HCT116 (cell line): ENCODE data around the gene RAB5IF. TPM values are rescaled to one million over a fixed set of nuclear protein-coding genes. Genes with fewer than 3 reads are reported as not detected.

Experiments used
- ATAC-seq: fragments of 200-7000 bp; cut with Tn5 transposase; 2 replicates; pipeline ENCODE4 v1.9.1; 2020; ENCODE audit warnings: mild to moderate bottlenecking, moderate library complexity
- BruUV-seq: library from RNA; stranded (reverse); fragments of 400-500 nt; replicated peaks from 2 replicates; lab custom pipeline; 2021; lab: Mats Ljungman, UMichigan
- CTCF ChIA-PET: fragments of 300-600 bp; sonication (Branson Sonifier 250); formaldehyde crosslinking; loops from one replicate; lab custom pipeline; 2021; ENCODE audit warnings: antibody characterized with exemption; lab: Charles Lee
- POLR2A ChIA-PET: fragments of 300-600, 350-600 bp; sonication (Branson Sonifier 250); formaldehyde crosslinking; loops from one replicate; lab custom pipeline; 2021; ENCODE audit warnings: antibody characterized with exemption; lab: Charles Lee
- RAD21 ChIA-PET, 2 experiments: fragments of 300-600 bp; sonication (Branson Sonifier 250); formaldehyde crosslinking; loops; one replicate each; lab custom pipeline; 2023; ENCODE audit warnings: low total read pairs in 2 of 2; ENCODE audit not compliant: uncharacterized antibody in 2 of 2, unreplicated experiment in 2 of 2, low non-redundant PET in 1 of 2; lab: Charles Lee
- DNase-seq: peaks from one replicate; pipeline ENCODE4 v3.0.0-alpha.2; 2010; ENCODE audit warnings: low read depth, low spot score
- H2AFZ ChIP-seq: fragments of 200-600 bp; shearing (Covaris generic), sonication (generic); 2 replicates; pipeline ENCODE4 v1.6.1; 2017; ENCODE audit warnings: low read depth, mixed run types, mixed read lengths, antibody characterized with exemption, low read length; ENCODE audit not compliant: poor library complexity, severe bottlenecking
- H3K27ac ChIP-seq: 2 replicates; pipeline ENCODE4 v1.5.1; 2012; ENCODE audit warnings: low read depth, low read length
- H3K27me3 ChIP-seq: fragments of 200-600 bp; sonication (generic); 2 replicates; pipeline ENCODE4 v1.6.1; 2016; ENCODE audit warnings: mixed run types, low read length, mixed read lengths; ENCODE audit not compliant: insufficient read depth
- H3K36me3 ChIP-seq, 2 experiments: fragments of 200-500 bp in 1 of 2; fragments of 200-600 bp in 1 of 2; sonication (Bioruptor generic) in 1 of 2; sonication (generic) in 1 of 2; 2 replicates each; pipeline versions ENCODE4 v1.5.1 to v1.6.1; 2014 to 2016; ENCODE audit warnings: low read length in 2 of 2, inconsistent platforms in 1 of 2, mixed read lengths in 1 of 2, mixed run types in 1 of 2; ENCODE audit not compliant: insufficient read depth in 2 of 2, control insufficient read depth in 1 of 2
- H3K4me1 ChIP-seq, 2 experiments: fragments of 200-600 bp in 1 of 2; sonication (generic) in 1 of 2; 2 replicates each; pipeline versions ENCODE4 v1.5.1 to v1.6.1; 2012 to 2017; ENCODE audit warnings: low read length in 2 of 2, inconsistent platforms in 1 of 2, mild to moderate bottlenecking in 1 of 2, mixed read lengths in 1 of 2, mixed run types in 1 of 2, moderate library complexity in 1 of 2; ENCODE audit not compliant: insufficient read depth in 2 of 2, control insufficient read depth in 1 of 2
- H3K4me2 ChIP-seq: fragments of 200-600 bp; sonication (generic); 2 replicates; pipeline ENCODE4 v1.6.1; 2017; ENCODE audit warnings: mixed run types, low read length, mixed read lengths
- H3K4me3 ChIP-seq, 2 experiments: fragments of 200-600 bp in 1 of 2; sonication (generic) in 1 of 2; replicated peaks in 1 of 2; 2 replicates each; pipeline ENCODE4 v1.5.1; 2011 to 2016; ENCODE audit warnings: low read length in 2 of 2, control low read depth in 1 of 2, low read depth in 1 of 2, mild to moderate bottlenecking in 1 of 2, mixed read lengths in 1 of 2, mixed run types in 1 of 2
- H3K79me2 ChIP-seq: fragments of 200-600 bp; sonication (generic); 2 replicates; pipeline ENCODE4 v1.6.1; 2017; ENCODE audit warnings: mild to moderate bottlenecking, mixed run types, low read length, moderate library complexity, mixed read lengths; ENCODE audit not compliant: insufficient read depth
- H3K9ac ChIP-seq: fragments of 200-600 bp; sonication (generic); 2 replicates; pipeline ENCODE4 v1.6.1; 2016; ENCODE audit warnings: low read length, mixed read lengths
- H3K9me2 ChIP-seq: fragments of 200-600 bp; sonication (generic), shearing (Covaris generic); 2 replicates; pipeline ENCODE4 v1.6.1; 2017; ENCODE audit warnings: mixed run types, mild to moderate bottlenecking, moderate library complexity; ENCODE audit not compliant: insufficient read depth
- H3K9me3 ChIP-seq, 2 experiments: fragments of 200-500 bp in 1 of 2; fragments of 200-600 bp in 1 of 2; sonication (Bioruptor generic) in 1 of 2; sonication (generic) in 1 of 2; 2 replicates each; pipeline ENCODE4 v1.6.1; 2014 to 2017; ENCODE audit warnings: low read length in 2 of 2, mixed read lengths in 2 of 2, inconsistent platforms in 1 of 2, low read depth in 1 of 2, mild to moderate bottlenecking in 1 of 2, mixed run types in 1 of 2, moderate library complexity in 1 of 2; ENCODE audit not compliant: control insufficient read depth in 1 of 2, insufficient read depth in 1 of 2
- H4K20me1 ChIP-seq: fragments of 200-600 bp; sonication (generic), shearing (Covaris generic); 2 replicates; pipeline ENCODE4 v1.6.1; 2017; ENCODE audit warnings: mixed run types, mild to moderate bottlenecking, moderate library complexity; ENCODE audit not compliant: insufficient read depth
- ATF3 ChIP-seq: IDR thresholded peaks from 2 replicates; pipeline ENCODE4 v1.6.1; 2012
- ELF1 ChIP-seq: IDR thresholded peaks from 2 replicates; pipeline ENCODE4 v1.6.1; 2012; ENCODE audit warnings: low read depth, borderline replicate concordance
- JUND ChIP-seq: IDR thresholded peaks from 2 replicates; pipeline ENCODE4 v1.6.1; 2012
- MAX ChIP-seq: IDR thresholded peaks from 2 replicates; pipeline ENCODE4 v1.6.1; 2012
- POLR2A ChIP-seq: IDR thresholded peaks from 2 replicates; pipeline ENCODE4 v1.7.0; 2011; ENCODE audit warnings: borderline replicate concordance; ENCODE audit not compliant: insufficient read depth, insufficient read length; ENCODE audit errors: extremely low read depth
- REST ChIP-seq: IDR thresholded peaks from 2 replicates; pipeline ENCODE4 v1.6.1; 2012; ENCODE audit warnings: low read depth
- intact Hi-C: fragments of 100-400 bp; cut with micrococcal nuclease; formaldehyde crosslinking; loops from 2 replicates; pipeline ENCODE4 v1.10.0; 2022
- total RNA-seq: library from RNA; stranded (reverse); gene quantifications from one replicate; pipeline ENCODE4 v1.2.1, GENCODE V29; 2021; ENCODE audit not compliant: unreplicated experiment

Gene RAB5IF
- total RNA-seq, 1 experiment from 2014 or later, result 82.9 TPM

- no peak overlapping the region for H3K4me3 ChIP-seq
These were observed 51.2 kb downstream of the RAB5IF start for GRCh38 chr20:36656733-36657132.

More at GRCh38 chr20:36656733-36657132, 51.2 kb downstream of the RAB5IF start:
- DNase-seq (no peak), ATAC-seq (no peak)
- H3K9ac ChIP-seq, result no peak overlapping the region
- no peaks in the 10 kb centered on the region; a peak in 2 of 4 replicates for H3K36me3 ChIP-seq
- CTCF ChIA-PET, result no interaction called here
- POLR2A ChIA-PET, result no interaction called here
- H3K4me2 ChIP-seq, result no peak overlapping the region
- BruUV-seq, result no TSS peak
- TF ChIP-seq MAX (no peak), JUND (no peak), ELF1 (no peak), POLR2A (no peak), ATF3 (no peak), REST (no peak)
- no peaks in the 10 kb centered on the region for H3K79me2 ChIP-seq
- H3K4me1 ChIP-seq, result no peaks in the 10 kb centered on the region
- H3K27ac ChIP-seq, result no peak overlapping the region
- RAD21 ChIA-PET, result interaction anchor here in 1 of 2 experiments (0.6 kb wide), 1 partner anchor 262 kb away, joined by 3 read pairs; no protein-coding TSS in a partner anchor
- H3K9me3 ChIP-seq, result no peaks in the 10 kb centered on the region
- H4K20me1 ChIP-seq, result no peaks in the 10 kb centered on the region
- no peaks in the 10 kb centered on the region for H3K27me3 ChIP-seq
- H3K9me2 ChIP-seq, result no peaks in the 10 kb centered on the region
- no peak overlapping the region for H2AFZ ChIP-seq
- intact Hi-C loops, result no loop called here
